AG20443 (cell line): ENCODE measurements around the gene RCSD1.
A peak's percentile ranks its signal among the peaks of the same experiment; 100 is the strongest.

Source experiments
- DNase-seq: peaks from one replicate; pipeline ENCODE4 v3.0.0; 2012; ENCODE audit warnings: low spot score, mixed read lengths

RCSD1 gene

DNA sequence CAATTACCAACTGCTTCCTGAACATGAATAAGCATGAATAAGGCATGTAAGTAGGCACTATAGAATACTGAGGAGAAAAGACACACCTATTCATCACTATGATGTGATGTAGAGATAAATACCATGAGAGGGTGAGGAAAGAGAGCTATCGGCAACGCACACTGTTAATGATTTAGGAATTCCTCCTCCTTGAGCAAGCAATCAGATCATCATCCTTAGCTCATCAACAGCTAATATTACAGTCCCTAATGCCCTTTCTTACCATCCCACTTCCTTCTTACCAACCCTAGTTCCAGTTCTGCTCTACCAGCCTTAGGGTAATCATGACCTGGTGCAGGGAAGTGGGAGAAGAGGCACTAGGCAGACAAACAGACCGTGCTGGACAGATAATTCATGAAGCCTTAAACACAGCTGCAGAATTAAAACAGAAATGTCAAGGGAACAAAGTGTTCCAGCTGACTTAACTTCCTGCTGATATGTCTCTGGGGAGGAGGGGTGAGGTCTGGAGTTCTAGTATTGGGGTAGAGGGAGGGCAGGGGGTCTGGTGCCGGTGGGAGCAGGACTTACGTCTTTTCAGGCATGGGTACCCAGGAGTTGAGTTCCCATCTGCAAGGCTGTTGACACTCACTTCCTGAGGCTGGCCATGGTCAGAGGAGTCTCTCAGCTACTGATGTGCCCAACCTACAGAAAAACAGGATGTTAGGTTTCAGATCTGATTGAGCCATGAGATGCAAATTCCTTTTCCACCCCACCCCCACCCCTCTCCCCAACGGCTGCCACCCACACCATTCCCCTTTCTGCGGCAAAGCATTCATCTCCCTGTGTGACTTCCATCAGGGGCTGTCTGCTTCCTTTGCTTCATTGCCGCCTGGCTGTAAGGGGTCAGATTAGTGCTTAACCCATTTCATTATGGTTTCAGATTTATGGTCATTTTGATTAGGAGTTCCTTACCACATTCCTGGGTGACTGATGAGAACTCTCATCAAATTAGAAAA is 12.6 kb upstream of the RCSD1 start:
- peak; percentile 35 for DNase-seq

DNA sequence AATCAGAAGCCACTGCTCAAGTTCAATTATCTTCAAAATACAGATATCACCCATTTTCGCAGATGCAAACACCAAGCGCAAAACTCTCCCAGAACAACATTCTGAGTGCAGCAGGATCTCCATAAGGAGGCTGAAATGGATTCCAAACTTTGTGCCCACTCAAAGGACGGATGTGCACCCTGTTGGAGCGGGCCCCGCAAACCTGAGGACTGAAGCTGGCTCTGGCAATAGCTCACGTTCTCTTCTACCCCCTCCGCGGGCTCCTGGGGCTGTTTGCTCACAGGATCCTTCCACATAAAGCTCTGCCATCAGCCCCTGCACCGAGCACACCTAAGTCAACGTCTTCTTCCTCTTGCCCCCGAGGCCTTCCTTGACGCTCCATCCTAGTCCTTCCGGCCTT is 11.7 kb upstream of the RCSD1 start:
- DNase-seq = no peak

DNA sequence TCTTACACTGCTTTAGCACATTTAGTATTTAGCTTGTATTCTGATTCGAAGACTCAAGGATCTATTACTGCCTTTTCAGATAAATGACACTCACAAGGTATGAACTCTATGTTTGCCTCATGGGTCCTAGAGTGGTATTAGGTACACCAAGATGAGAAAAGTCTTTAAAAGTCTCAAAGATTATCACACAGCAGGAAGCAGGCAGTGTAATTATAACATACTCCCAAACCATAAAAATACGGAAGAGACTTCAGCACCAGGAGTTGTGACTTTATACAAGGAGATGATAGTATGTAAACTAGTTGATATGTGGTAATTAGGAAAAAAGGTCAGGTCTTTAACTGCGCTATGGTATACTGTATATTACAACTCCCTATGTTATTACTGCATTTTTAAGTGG is 11.2 kb upstream of the RCSD1 start:
- DNase-seq = no peak

DNA sequence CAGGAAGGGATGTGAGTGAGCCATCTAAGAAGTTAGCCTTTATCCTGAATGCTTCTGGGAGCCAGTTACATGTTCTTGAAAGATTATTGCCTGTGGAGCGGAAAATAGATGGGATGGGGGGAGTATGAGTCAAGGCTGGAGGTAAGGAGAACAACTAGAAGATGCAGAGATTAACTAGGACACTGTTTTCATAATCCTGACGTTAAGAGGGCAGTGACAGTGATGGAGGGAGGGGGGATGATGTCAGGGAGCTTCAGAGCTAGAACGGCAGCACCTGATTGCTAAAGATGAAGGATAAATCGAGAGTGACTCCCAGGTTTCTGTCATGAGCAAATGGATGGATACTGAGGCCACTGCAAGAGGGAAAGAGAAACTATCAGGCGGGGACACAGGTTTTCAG is 10.0 kb upstream of the RCSD1 start:
- DNase-seq = no peak

DNA sequence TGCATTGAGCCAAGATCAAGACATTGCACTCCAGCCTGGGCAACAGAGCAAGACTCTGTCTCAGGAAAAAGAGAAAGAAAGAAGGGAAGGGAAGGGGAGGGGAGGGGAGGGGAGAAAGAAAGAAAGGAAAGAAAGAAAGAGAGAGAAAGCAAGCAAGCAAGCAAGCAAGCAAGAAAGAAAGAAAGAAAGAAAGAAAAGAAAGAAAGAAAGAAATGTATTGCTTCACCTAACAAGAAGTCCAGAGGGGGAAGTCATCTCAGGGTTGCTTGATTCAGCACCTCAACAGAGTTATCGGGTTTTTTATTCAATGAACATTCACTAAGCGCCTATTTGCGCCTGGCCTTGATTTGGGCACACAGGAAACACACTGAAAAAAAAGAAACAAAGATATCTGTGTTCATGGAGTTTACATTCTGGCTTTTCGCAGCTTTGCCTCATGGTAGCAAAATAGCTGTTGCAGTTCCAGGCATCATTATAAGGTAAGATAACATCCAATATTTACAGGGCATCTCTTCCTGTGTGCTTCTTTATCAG is 8.2 kb upstream of the RCSD1 start:
- no peak for DNase-seq

DNA sequence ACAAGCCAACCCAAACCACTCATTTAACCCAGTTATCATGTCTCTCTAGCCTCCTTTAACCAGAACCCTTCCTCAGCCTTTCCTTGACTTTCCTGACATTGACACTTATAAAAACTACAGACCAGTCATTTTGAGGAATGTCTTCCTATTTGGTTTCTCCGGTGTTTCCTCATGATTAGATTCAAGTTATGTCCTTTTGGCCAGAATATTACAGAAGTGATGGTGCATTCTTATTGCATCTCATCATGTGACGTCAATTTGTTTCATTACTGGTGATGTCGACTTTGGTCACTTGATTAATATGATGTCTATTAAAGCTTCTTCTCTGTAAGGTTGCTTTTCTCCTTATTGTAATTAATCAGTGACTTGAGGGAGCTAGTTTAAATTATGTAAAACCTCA is 6.1 kb upstream of the RCSD1 start:
- DNase-seq = no peak

DNA sequence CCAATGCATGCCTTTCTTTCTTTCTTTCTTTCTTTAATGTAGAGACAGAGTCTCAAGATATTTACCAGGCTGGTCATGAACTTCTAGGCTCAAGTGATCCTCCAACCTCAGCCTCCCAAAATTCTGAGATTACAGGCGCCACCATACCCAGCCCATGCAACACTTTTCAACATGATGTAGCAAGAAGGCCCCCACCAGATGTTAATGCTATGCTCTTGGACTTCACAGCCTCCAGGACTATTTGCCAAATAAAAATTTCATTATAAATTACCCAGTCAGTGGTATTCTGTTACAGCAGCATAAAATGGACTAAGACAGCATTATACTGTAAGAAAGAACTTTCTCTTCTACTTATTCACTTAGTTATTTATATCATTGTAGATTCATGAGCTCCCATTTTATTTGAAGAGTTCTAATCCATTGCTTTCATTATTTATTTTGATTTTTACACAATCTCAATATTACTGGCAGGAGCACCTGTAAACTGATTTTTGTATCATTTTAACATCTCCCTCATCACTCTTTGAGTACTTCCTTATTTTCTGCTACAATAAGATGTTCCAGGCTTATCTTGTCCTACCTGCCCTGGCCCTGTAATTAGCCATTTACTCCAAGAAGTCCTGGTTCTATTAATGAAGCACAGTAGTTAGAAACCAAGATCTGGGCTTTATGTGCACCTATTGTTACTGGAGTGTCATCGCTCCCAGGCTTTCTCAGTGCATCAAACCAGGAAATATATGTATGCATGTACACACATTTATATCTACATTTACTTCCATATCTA is 4.8 kb upstream of the RCSD1 start:
- DNase-seq = no peak

DNA sequence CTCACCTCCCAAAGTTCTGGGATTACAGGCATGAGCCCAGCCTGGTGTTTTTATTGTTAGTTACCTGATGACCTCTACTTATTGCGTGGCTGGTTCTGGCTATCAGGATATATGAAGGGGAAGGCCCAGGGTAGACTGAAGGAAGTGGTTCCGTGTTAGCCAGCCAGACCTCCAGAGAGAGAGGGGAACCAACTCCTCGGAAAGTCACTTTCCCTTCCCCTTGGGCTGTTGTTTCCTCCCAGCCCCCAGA is 2.5 kb upstream of the RCSD1 start:
- no peak for DNase-seq

DNA sequence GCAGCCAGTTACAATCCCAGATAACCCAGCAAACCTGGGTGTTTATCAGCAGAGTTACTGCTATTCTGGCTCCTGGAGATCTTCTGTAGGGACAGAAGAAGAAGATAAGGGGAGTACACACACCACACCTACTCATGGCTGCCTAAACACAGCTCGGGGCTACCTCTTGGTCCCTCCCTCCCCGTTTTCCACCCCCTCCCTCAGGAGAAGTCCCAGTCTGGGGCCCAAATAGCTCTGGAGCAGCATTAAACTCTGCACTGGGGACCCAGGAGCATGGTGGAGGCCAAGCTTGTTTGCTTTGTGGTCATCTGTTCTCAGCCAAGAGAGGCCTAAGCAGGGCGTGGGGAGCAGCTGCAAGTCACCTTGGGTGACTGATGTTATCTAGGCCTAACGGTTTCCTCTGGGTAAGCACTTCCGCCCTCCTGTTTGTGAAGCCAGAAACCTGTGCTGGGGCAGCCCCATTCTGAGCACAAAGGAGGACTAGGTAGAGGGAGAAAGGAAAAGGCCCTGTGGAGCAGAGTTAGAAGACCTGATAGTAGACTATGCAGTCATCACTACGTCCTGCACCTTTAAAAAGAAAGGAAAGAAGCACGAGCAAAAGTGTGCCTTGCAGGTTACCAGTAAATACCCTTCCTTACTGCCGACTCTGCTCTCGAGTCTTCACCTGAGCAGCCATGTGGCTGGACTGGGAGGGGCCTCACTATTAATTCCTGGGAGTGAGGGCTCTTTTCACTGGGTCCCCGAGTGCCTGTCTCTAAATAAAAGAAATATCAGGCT is 2.0 kb upstream of the RCSD1 start:
- no peak for DNase-seq

DNA sequence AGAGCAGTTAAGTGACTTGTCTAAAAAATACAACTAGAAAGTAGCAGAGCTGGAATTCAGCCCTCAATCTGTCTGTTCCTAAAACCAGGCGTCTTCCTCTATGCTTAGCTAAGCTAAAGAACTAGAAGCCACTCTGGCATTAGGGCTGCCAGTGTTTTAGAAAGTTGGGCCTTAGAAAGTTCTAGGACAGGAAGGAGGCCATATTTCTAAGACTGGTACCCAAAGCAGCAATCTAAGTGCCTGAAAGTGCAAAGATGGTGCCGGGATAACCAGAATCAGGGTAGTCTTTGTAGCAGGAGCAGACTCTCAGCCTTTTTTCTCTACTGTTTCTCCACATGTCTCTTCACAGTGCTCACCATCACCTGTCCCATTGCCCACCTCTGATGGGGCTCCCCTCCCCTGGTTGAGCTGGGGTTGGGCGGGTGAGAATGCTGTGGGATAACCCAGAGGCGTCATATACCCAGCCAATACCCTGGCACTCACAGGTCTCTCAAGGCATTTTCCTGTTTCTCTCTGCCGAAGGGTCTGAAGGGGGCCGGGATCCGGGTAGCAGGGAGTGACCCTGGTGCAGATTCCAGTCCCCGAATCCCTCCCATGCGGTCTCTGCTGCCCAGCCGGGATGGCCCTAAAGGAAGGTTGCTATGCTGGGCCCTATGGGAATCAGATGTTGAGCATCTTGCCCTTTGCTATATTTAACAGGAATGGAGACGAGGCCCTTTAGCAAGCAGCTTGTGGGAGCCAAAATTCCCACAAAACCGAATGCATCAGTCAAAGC is 1.1 kb upstream of the RCSD1 start:
- DNase-seq = no peak

DNA sequence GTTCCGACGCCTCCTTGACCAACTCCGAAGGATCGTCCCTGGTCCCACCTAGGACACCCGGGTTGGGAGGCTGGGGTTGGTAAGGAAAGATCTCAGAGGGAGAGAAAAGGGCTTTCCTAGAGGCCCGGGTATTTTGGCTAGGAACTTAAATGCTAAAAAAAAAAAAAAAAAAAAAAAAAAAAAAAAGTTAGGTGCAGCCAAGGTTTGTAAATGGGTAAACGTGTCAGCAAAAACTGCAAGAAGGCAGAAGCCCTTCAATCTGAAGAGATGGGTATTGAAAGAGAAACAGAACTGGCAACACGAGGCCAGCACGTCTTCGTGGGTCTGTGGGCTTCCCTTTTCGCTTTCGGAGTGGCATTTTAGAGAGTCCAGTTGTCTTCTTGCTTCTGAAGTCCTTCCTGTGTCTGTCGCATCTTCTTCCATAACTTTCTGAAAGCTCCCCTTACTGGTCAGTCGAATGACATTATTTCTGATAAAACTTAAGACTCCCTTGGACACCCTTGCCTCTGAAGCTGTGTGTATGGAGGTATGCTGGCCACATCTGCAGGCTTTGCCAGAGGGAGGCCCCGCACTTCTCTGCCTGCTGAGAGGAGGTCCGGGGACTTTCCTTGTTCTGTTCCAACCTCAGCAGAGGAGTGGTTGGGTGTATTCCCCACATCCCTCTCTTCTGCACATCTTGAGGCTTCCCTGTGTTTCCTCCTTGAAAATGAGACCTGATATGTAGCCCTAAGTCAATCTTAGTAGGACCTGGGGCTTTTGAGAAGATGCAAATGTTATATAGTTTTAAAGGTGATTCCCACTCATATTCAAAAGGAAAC is 745 bp downstream of the RCSD1 start:
- no peak for DNase-seq

DNA sequence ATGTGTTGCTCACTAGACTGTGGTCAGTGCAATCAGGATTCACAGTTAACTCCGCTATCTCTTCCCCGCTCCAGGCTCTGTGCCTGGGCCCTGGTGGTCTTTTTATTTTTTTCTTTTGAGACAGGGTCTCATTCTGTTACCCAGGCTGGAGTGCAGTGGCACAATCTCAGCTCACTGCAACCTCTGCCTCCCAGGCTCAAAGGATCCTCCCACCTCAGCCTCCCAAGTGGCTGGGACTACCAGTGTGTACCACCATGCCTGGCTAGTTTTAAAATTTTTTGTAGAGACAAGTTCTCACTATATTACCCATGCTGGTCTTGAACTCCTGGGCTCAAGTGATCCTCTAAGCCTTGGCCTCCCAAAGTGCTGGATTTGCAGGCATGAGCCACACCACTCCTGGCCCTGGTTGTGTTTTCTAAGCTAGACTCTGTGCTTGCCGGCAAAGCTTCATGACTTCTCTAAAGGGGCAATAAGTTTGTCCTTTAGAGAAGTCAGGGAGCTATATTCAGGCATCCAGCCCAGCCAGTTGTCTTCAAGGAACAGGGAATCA is 1.4 kb downstream of the RCSD1 start:
- no peak for DNase-seq

DNA sequence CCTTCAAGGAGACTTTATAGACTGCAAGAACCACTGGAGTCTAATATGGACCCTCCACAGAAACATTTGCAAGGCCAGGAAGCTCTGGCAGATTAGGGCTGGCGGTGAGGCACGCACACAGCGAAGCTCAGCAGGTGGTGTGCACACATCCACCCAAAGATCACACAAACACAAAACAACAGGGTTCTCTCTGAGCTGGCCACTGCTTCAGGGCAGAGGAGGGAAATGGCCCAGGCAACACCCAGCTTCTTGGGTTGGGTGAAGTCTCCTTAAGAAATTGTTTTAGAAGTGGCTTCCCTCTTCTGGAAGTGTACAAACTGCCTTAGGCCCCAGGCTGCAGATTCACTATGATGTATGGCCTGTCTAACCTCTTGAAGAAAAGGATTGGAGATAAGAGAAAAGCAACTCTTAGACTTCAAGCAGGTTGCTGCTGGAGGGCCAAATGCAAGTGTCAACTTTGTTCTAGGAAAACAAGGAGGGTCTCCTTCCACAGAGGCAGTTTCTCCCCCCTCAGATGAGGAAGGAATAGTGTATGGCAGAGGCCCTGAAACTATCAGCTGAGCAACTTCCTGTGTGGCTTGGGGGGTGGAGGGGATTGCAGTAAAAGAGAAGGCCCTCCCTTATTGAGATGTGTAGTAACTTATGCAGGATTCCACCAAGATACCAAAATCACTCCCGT is 2.0 kb downstream of the RCSD1 start:
- DNase-seq = no peak

DNA sequence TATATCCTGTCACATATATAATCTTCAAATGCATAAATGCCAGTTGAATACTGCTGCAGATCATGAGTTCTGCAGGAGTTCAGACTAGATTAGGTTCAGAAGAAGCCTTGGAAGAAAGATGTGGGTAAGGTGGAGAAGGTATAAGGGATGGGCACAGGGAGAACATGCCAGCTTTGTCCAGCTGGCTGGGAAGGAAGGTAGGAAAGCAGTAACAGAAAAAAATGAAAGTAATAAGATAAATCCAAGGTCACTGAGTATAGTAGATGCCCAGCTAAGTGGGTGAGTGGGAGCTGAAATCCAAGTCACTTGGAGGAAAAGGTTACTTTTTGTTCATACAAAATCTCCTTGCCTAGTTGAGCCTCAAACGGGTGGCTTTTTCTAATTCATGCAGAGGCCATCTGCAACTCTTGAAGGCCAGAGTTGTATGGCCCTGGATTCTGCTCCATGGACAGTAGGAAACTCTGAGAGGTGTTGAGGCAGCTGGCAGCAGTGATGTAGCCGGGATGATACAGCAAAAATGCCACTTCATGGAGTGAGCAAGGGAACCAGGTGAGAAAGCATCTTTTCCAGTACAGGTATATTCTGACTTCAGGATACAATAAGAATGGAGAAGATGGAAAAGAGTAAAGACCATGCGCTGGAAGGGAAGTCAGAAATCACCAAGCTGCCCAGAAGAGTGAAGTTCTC is 3.4 kb downstream of the RCSD1 start:
- DNase-seq = no peak

DNA sequence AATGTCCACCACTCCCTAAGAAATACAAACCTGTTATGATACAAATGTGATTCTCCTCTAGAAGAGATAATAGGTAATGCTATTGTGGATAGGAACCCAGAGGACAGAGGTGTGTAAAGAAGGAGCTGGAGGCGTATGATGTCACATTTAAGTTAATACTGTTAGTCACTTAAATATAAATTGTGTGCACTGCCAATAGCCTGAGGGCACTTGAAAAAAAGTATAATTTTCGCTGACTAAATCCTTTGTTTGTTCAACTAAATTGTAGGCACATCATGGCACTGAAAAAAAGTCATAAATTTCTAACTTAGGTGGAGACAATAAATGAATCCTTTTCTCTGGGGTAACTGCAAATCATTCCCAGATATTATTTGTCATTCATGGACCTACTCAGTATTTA is 4.4 kb downstream of the RCSD1 start:
- DNase-seq = no peak

DNA sequence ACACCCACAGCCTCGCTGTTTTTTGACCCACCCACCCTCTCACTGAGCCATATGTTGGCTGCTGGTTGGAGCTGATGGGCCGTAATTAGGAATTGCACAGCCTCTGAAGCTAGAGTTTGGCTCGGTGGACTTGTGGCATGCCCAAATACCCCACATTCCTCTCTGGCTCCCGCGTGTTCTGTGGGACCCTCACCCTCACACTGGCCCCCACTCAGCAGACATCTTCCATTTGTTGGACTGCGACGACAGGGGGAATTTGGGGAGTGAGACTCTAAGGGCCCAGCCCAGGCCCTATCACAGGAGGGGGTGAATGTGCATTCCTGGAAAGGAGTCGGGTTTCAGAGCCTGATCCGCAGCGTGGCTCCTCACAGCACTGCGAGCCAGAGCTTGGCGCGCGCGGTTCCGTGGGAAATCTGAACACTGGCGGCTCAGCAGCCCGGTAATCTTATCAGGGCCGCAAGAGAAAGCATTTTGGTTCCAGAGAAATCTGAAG is 5.2 kb downstream of the RCSD1 start:
- peak; percentile 53 for DNase-seq

DNA sequence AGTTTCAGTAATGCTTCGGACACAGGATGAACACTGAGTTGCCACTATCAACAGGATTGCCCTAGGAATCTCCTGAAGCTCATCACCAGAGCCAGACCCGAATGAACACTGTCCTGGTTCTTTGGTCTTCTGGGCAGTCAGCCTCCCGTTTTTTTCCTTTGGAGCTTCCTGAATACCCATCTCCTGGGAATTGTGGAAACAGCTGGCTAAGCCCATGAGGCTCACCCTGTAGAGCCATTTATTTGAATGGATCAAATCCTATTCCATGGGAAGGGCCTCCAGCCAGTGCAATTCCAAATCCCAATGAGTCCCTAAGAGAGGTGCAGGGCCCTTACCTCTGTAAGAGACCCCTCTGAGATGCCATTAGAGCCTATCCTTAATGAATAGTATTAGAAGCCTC is 5.9 kb downstream of the RCSD1 start:
- no peak for DNase-seq

DNA sequence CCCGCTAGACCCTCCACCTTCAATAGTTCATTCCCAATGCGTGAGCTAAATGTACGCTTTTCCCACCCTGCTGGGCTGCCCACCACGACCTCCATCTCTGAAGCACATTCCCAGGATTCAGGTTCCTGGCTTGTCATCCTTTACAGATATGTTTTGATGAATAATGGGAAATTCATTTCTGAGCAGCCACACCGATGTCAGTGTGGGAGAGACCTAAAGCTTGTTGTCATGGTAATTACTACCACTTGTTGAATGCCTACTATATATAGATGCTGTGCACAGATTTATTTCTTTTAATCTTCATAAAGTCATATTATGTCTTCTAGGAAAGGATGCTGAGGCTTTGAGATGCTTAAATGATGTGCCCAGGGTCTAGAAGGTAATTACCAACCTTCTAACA is 8.0 kb downstream of the RCSD1 start:
- no peak for DNase-seq

DNA sequence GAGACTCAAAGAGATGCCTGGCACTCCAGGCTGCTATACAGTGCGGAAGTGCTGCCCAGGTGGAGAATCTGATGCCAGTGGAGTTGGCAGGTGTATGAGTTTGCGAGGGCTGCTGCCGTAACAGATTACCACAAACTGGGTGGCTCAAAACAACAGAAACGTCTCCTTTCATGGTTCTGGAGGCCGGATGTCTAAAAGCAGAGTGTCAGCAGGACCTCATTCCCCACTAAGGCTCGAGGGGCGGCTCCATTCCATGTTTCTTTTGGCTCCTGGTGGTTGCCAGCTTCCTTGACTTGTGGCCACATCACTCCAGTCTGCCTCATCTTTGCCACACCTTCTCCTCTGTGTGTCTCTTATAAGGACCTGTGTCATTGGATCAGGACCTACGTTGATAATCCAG is 10.0 kb downstream of the RCSD1 start:
- no peak for DNase-seq
